GM12878 (cell line): ENCODE measurements around the gene RSPH9.

Source experiments
- BACH1 ChIP-seq: fragments of 450-650 bp; IDR thresholded peaks from 2 replicates; pipeline ENCODE4 v1.6.1; 2017; ENCODE audit warnings: mild to moderate bottlenecking, borderline replicate concordance
- FOS ChIP-seq: IDR thresholded peaks from 3 replicates; pipeline ENCODE4 v1.6.1; 2011; ENCODE audit warnings: borderline replicate concordance; ENCODE audit not compliant: insufficient read length; ENCODE audit errors: extremely low read depth
- FOXM1 ChIP-seq: IDR thresholded peaks from 2 replicates; pipeline ENCODE4 v1.6.1; 2012; ENCODE audit warnings: low read depth, mild to moderate bottlenecking, inconsistent platforms, low read length, moderate library complexity
- HDAC6 ChIP-seq: fragments of 200-600 bp; sonication (generic); IDR thresholded peaks from one replicate; pipeline ENCODE4 v1.8.0; 2017; ENCODE audit warnings: antibody characterized with exemption; ENCODE audit not compliant: unreplicated experiment
- MXI1 ChIP-seq: fragments of 150-350 bp; IDR thresholded peaks from 2 replicates; pipeline ENCODE4 v1.6.1; 2011; ENCODE audit warnings: low read depth, mild to moderate bottlenecking, inconsistent platforms, low read length, improper control_type of control experiment
- RAD21 ChIP-seq: IDR thresholded peaks from 2 replicates; pipeline ENCODE4 v1.6.1; 2011; ENCODE audit warnings: mild to moderate bottlenecking, low read depth, low read length, moderate library complexity; ENCODE audit not compliant: insufficient read depth
- SMC3 ChIP-seq: IDR thresholded peaks from 2 replicates; pipeline ENCODE4 v1.6.1; 2011; ENCODE audit warnings: low read length, improper control_type of control experiment, borderline replicate concordance
- WRNIP1 ChIP-seq: IDR thresholded peaks from 2 replicates; pipeline ENCODE4 v1.6.1; 2011; ENCODE audit warnings: low read depth, low read length, improper control_type of control experiment, borderline replicate concordance
- TF ChIP-seq, protein P1 (sequence below), 3 experiments: IDR thresholded peaks in 2 of 3; conservative IDR thresholded peaks in 1 of 3; 2 replicates each; pipeline ENCODE4 v1.5.1; 2011; ENCODE audit warnings: low read depth in 3 of 3, low read length in 3 of 3, mild to moderate bottlenecking in 3 of 3, control low read depth in 2 of 3, moderate library complexity in 2 of 3, inconsistent platforms in 1 of 3, mixed read lengths in 1 of 3; ENCODE audit not compliant: control insufficient read depth in 2 of 3, insufficient read depth in 1 of 3; ENCODE audit errors: extremely low read depth in 1 of 3

- TF ChIP-seq FOS (no peak), WRNIP1 (no peak), BACH1 (no peak), FOXM1 (no peak), MXI1 (no peak), SMC3 (no peak), HDAC6 (no peak), RAD21 (no peak)
- TF ChIP-seq, protein P1, sequence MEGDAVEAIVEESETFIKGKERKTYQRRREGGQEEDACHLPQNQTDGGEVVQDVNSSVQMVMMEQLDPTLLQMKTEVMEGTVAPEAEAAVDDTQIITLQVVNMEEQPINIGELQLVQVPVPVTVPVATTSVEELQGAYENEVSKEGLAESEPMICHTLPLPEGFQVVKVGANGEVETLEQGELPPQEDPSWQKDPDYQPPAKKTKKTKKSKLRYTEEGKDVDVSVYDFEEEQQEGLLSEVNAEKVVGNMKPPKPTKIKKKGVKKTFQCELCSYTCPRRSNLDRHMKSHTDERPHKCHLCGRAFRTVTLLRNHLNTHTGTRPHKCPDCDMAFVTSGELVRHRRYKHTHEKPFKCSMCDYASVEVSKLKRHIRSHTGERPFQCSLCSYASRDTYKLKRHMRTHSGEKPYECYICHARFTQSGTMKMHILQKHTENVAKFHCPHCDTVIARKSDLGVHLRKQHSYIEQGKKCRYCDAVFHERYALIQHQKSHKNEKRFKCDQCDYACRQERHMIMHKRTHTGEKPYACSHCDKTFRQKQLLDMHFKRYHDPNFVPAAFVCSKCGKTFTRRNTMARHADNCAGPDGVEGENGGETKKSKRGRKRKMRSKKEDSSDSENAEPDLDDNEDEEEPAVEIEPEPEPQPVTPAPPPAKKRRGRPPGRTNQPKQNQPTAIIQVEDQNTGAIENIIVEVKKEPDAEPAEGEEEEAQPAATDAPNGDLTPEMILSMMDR (IDR thresholded peaks at IDR 0.05 in 2 of 3, conservative IDR thresholded peaks at IDR 0.05 in 1 of 3; ENCODE audit: control insufficient read depth in 2 of 3, extremely low read depth in 1 of 3, insufficient read depth in 1 of 3, low read depth in 3 of 3, low read length in 3 of 3), result no peak
Observed at GRCh38 chr6:43707269-43707668, 62.4 kb downstream of the RSPH9 start.
